Caco-2 (cell line): ENCODE data around the gene EGFL8. TPM values are rescaled to one million over a fixed set of nuclear protein-coding genes. Genes with fewer than 3 reads are reported as not detected.

Source experiments
- BruUV-seq: library from RNA; stranded (reverse); fragments of 400-500 nt; replicated peaks from 2 replicates; lab custom pipeline; 2021; lab: Mats Ljungman, UMichigan
- CTCF ChIA-PET: fragments of 300-600 bp; sonication (Branson Sonifier 250); formaldehyde crosslinking; loops from one replicate; lab custom pipeline; 2022; ENCODE audit warnings: antibody characterized with exemption; lab: Charles Lee
- POLR2A ChIA-PET: fragments of 300-600 bp; sonication (Branson Sonifier 250); formaldehyde crosslinking; loops from one replicate; lab custom pipeline; 2022; ENCODE audit warnings: antibody characterized with exemption; lab: Charles Lee
- DNase-seq, 2 experiments: peaks; one replicate each; pipeline versions ENCODE4 v3.0.0 to v3.0.0-alpha.2; 2020 to 2022
- H3K27me3 ChIP-seq: replicated peaks from 2 replicates; pipeline ENCODE4 v1.6.0; 2011; ENCODE audit warnings: low read length; ENCODE audit not compliant: control insufficient read depth, insufficient read depth
- H3K36me3 ChIP-seq: 2 replicates; pipeline ENCODE4 v1.5.1; 2011; ENCODE audit warnings: low read length; ENCODE audit not compliant: control insufficient read depth, insufficient read depth
- H3K4me1 ChIP-seq: fragments of 250-450 bp; sonication (Bioruptor Pico); 2 replicates; pipeline ENCODE4 v1.5.1; 2020; ENCODE audit warnings: mild to moderate bottlenecking
- H3K4me3 ChIP-seq: 2 replicates; pipeline ENCODE4 v1.5.1; 2011; ENCODE audit warnings: low read depth, mild to moderate bottlenecking, control low read depth, low read length
- H3K9me3 ChIP-seq: fragments of 250-450 bp; sonication (Bioruptor Pico); 2 replicates; pipeline ENCODE4 v1.5.1; 2020; ENCODE audit warnings: mild to moderate bottlenecking, moderate library complexity
- H3K27ac Mint-ChIP-seq: one replicate; pipeline ENCODE4 v1.8.0; 2022; ENCODE audit warnings: mixed read lengths; ENCODE audit not compliant: unreplicated experiment
- H3K27me3 Mint-ChIP-seq: one replicate; pipeline ENCODE4 v1.8.0; 2022; ENCODE audit warnings: mixed read lengths; ENCODE audit not compliant: insufficient read depth, unreplicated experiment
- H3K36me3 Mint-ChIP-seq: one replicate; pipeline ENCODE4 v1.8.0; 2022; ENCODE audit warnings: mild to moderate bottlenecking, mixed read lengths; ENCODE audit not compliant: insufficient read depth, unreplicated experiment
- H3K4me1 Mint-ChIP-seq: one replicate; pipeline ENCODE4 v1.8.0; 2022; ENCODE audit warnings: low read depth, mixed read lengths; ENCODE audit not compliant: unreplicated experiment
- H3K4me3 Mint-ChIP-seq: one replicate; pipeline ENCODE4 v1.8.0; 2022; ENCODE audit warnings: mild to moderate bottlenecking, moderate library complexity, mixed read lengths; ENCODE audit not compliant: unreplicated experiment
- H3K9me3 Mint-ChIP-seq: one replicate; pipeline ENCODE4 v1.8.0; 2022; ENCODE audit warnings: mixed read lengths; ENCODE audit not compliant: unreplicated experiment
- CTCF ChIP-seq, 2 experiments: fragments of 200-600 bp in 1 of 2; IDR thresholded peaks; 1 replicate in 1 of 2; 2 replicates in 1 of 2; pipeline versions ENCODE4 v1.5.1 to v1.8.0; 2011 to 2022; ENCODE audit warnings: antibody characterized with exemption in 1 of 2, control low read depth in 1 of 2, inconsistent platforms in 1 of 2, low read depth in 1 of 2, low read length in 1 of 2, mild to moderate bottlenecking in 1 of 2, moderate library complexity in 1 of 2; ENCODE audit not compliant: insufficient read depth in 1 of 2, severe bottlenecking in 1 of 2, unreplicated experiment in 1 of 2
- intact Hi-C: fragments of 100-400 bp; cut with micrococcal nuclease; formaldehyde crosslinking; loops from one replicate; pipeline ENCODE4 v1.10.0; 2022; ENCODE audit not compliant: unreplicated experiment
- total RNA-seq: library from RNA; stranded (reverse); gene quantifications from 2 replicates; pipeline ENCODE4 v1.2.3, GENCODE V29; 2022

EGFL8 gene
- total RNA-seq, 1 experiment from 2014 or later, result 45.0 TPM

GRCh38 chr6:32116674-32117073 lies 47.7 kb upstream of the EGFL8 start:
- Histone ChIP-seq H3K4me3 (no peak overlapping the region), H3K4me1 (peaks cover 4% of the 10 kb centered on the region), H3K27me3 (no peaks in the 10 kb centered on the region), H3K9me3 (no peaks in the 10 kb centered on the region), H3K36me3 (peaks cover 5% of the 10 kb centered on the region)
- Mint-ChIP-seq H3K9me3 (no peaks in the 10 kb centered on the region), H3K4me3 (no peak overlapping the region), H3K27ac (no peak overlapping the region), H3K27me3 (no peaks in the 10 kb centered on the region), H3K4me1 (peaks cover 16% of the 10 kb centered on the region), H3K36me3 (peaks cover 34% of the 10 kb centered on the region)
- TF ChIP-seq CTCF (IDR thresholded peaks at IDR 0.05; ENCODE audit: insufficient read depth in 1 of 2, low read depth in 1 of 2, low read length in 1 of 2, severe bottlenecking in 1 of 2, unreplicated experiment in 1 of 2), result peak; percentile 54 to 58
- BruUV-seq, result no TSS peak
- intact Hi-C loops, result loop anchor here (1.0 to 5.0 kb wide), 2 partner anchors 55 to 214 kb away; partner anchors contain the start of gene ZBTB12
- POLR2A ChIA-PET, result interaction anchor here (1.3 kb wide), 1 partner anchor 12 kb away, joined by 5 read pairs; the partner anchor contains the start of gene ATF6B
- CTCF ChIA-PET, result interaction anchor here (1.0 to 2.7 kb wide), 8 partner anchors 8 to 79 kb away, joined by 3 to 15 read pairs (median 4); partner anchors contain the start of gene ATF6B
- DNase-seq, result peak in 1 of 2 experiments; percentile 57

GRCh38 chr6:32117461-32117860 lies 46.9 kb upstream of the EGFL8 start:
- no peak overlapping the region for H3K27ac Mint-ChIP-seq
- no peak for DNase-seq
- peaks cover 16% of the 10 kb centered on the region for H3K4me1 Mint-ChIP-seq
- ChIA-PET POLR2A (interaction anchor here (1.3 kb wide), 1 partner anchor 11 kb away, joined by 5 read pairs; the partner anchor contains the start of gene ATF6B), CTCF (interaction anchor here (0.6 to 2.7 kb wide), 10 partner anchors 9 to 78 kb away, joined by 3 to 15 read pairs (median 4); partner anchors contain the start of gene ATF6B)
- intact Hi-C loops, result loop anchor here (5.0 kb wide), 1 partner anchor 215 kb away; the partner anchor contains the start of gene ZBTB12
- no peak for TF ChIP-seq CTCF (IDR thresholded peaks at IDR 0.05; ENCODE audit: insufficient read depth in 1 of 2, low read depth in 1 of 2, low read length in 1 of 2, severe bottlenecking in 1 of 2, unreplicated experiment in 1 of 2)
- H3K4me3 ChIP-seq, result no peak overlapping the region
- H3K27me3 Mint-ChIP-seq, result no peaks in the 10 kb centered on the region
- no peaks in the 10 kb centered on the region for H3K9me3 ChIP-seq
- no peak overlapping the region for H3K4me3 Mint-ChIP-seq
- peaks cover 40% of the 10 kb centered on the region for H3K36me3 Mint-ChIP-seq
- peaks cover 4% of the 10 kb centered on the region for H3K4me1 ChIP-seq
- BruUV-seq, result no TSS peak
- peaks cover 5% of the 10 kb centered on the region for H3K36me3 ChIP-seq
- no peaks in the 10 kb centered on the region for H3K9me3 Mint-ChIP-seq
- no peaks in the 10 kb centered on the region for H3K27me3 ChIP-seq

GRCh38 chr6:32118782-32119628 lies 45.4 kb upstream of the EGFL8 start:
- peak; percentile 89 to 95 for TF ChIP-seq CTCF (IDR thresholded peaks at IDR 0.05; ENCODE audit: insufficient read depth in 1 of 2, low read depth in 1 of 2, low read length in 1 of 2, severe bottlenecking in 1 of 2, unreplicated experiment in 1 of 2)
- Mint-ChIP-seq H3K27me3 (no peaks in the 10 kb centered on the region), H3K4me1 (peaks cover 16% of the 10 kb centered on the region), H3K4me3 (peak overlapping the region; percentile 60), H3K9me3 (no peaks in the 10 kb centered on the region), H3K36me3 (peaks cover 52% of the 10 kb centered on the region), H3K27ac (peak overlapping the region; percentile 77)
- ChIA-PET CTCF (interaction anchor here (0.5 to 2.7 kb wide), 10 partner anchors 9 to 88 kb away, joined by 3 to 11 read pairs (median 4); partner anchors contain the start of genes ATF6B and FKBPL), POLR2A (interaction anchor here (0.8 to 1.3 kb wide), 2 partner anchors 9 to 77 kb away, joined by 3 read pairs; partner anchors contain the start of gene ATF6B)
- peak; percentile 86 to 91 for DNase-seq
- intact Hi-C loops, result loop anchor here (1.0 to 5.0 kb wide), 3 partner anchors 35 to 217 kb away; partner anchors contain the start of genes PPT2 and ZBTB12
- Histone ChIP-seq H3K4me3 (no peak overlapping the region), H3K4me1 (peaks cover 4% of the 10 kb centered on the region), H3K27me3 (no peaks in the 10 kb centered on the region), H3K9me3 (no peaks in the 10 kb centered on the region), H3K36me3 (peaks cover 5% of the 10 kb centered on the region)
- no TSS peak for BruUV-seq
